GM12878 (cell line): ENCODE results near the gene C19orf33. TPM values are rescaled to one million over a fixed set of nuclear protein-coding genes. Genes with fewer than 3 reads are reported as not detected.

Experiments
- BHLHE40 ChIP-seq, 2 experiments: fragments of 450-650 bp in 1 of 2; IDR thresholded peaks; 2 replicates each; pipeline ENCODE4 v1.6.1; 2011 to 2017; ENCODE audit warnings: low read depth in 2 of 2, borderline replicate concordance in 1 of 2, improper control_type of control experiment in 1 of 2, low read length in 1 of 2, mild to moderate bottlenecking in 1 of 2
- CEBPZ ChIP-seq: fragments of 150-350 bp; IDR thresholded peaks from 2 replicates; pipeline ENCODE4 v1.6.1; 2016; ENCODE audit warnings: low read depth, low read length
- ELK1 ChIP-seq: IDR thresholded peaks from 2 replicates; pipeline ENCODE4 v1.6.1; 2012; ENCODE audit warnings: low read depth, low read length, improper control_type of control experiment
- FOXK2 ChIP-seq: fragments of 450-650 bp; IDR thresholded peaks from 2 replicates; pipeline ENCODE4 v1.6.1; 2017; ENCODE audit warnings: mild to moderate bottlenecking, moderate library complexity
- IRF4 ChIP-seq: IDR thresholded peaks from 2 replicates; pipeline ENCODE4 v1.6.1; 2011; ENCODE audit warnings: low read depth, low read length
- MYB ChIP-seq: fragments of 150-350 bp; IDR thresholded peaks from 2 replicates; pipeline ENCODE4 v1.6.1; 2014; ENCODE audit warnings: mild to moderate bottlenecking, low read depth, low read length, borderline replicate concordance
- MYC ChIP-seq: IDR thresholded peaks from 2 replicates; pipeline ENCODE4 v1.6.1; 2011; ENCODE audit warnings: mild to moderate bottlenecking, low read length, moderate library complexity, inconsistent platforms; ENCODE audit not compliant: insufficient read depth, insufficient replicate concordance, insufficient read length, severe bottlenecking
- NFXL1 ChIP-seq: fragments of 450-650 bp; IDR thresholded peaks from 2 replicates; pipeline ENCODE4 v1.6.1; 2017; ENCODE audit warnings: antibody characterized with exemption, mild to moderate bottlenecking, borderline replicate concordance
- NFYB ChIP-seq: IDR thresholded peaks from 2 replicates; pipeline ENCODE4 v1.6.1; 2011; ENCODE audit warnings: low read depth, mild to moderate bottlenecking, low read length, improper control_type of control experiment, moderate library complexity; ENCODE audit not compliant: insufficient read depth
- NKRF ChIP-seq: fragments of 450-650 bp; conservative IDR thresholded peaks from 2 replicates; pipeline ENCODE4 v1.6.1; 2017; ENCODE audit warnings: mild to moderate bottlenecking, moderate library complexity
- POLR2AphosphoS2 ChIP-seq: IDR thresholded peaks from 2 replicates; pipeline ENCODE4 v1.6.1; 2011; ENCODE audit warnings: low read depth, mild to moderate bottlenecking, low read length, improper control_type of control experiment, moderate library complexity
- RAD51 ChIP-seq: fragments of 450-650 bp; IDR thresholded peaks from 2 replicates; pipeline ENCODE4 v1.6.1; 2016; ENCODE audit warnings: moderate library complexity, mild to moderate bottlenecking, inconsistent platforms
- RB1 ChIP-seq: fragments of 450-650 bp; formaldehyde crosslinking; IDR thresholded peaks from 2 replicates; pipeline ENCODE4 v1.6.1; 2017; ENCODE audit warnings: mild to moderate bottlenecking, borderline replicate concordance
- RFX5 ChIP-seq: IDR thresholded peaks from 2 replicates; pipeline ENCODE4 v1.6.1; 2011; ENCODE audit warnings: low read depth, low read length, improper control_type of control experiment
- SP1 ChIP-seq: IDR thresholded peaks from one replicate; pipeline ENCODE4 v1.6.1; 2011; ENCODE audit warnings: low read depth, low read length
- TCF7 ChIP-seq: IDR thresholded peaks from 2 replicates; pipeline ENCODE4 v1.6.1; 2014; ENCODE audit warnings: antibody characterized with exemption, borderline replicate concordance
- USF1 ChIP-seq: IDR thresholded peaks from 2 replicates; pipeline ENCODE4 v1.6.1; 2011; ENCODE audit warnings: borderline replicate concordance, low read depth, mild to moderate bottlenecking, moderate library complexity, mixed read lengths, low read length; ENCODE audit not compliant: insufficient read depth; ENCODE audit errors: extremely low read length
- ZBTB33 ChIP-seq: fragments of 450-650 bp; IDR thresholded peaks from 2 replicates; pipeline ENCODE4 v1.6.1; 2017; ENCODE audit warnings: mild to moderate bottlenecking
- ZNF24 ChIP-seq: fragments of 450-650 bp; IDR thresholded peaks from 2 replicates; pipeline ENCODE4 v1.6.1; 2017; ENCODE audit warnings: antibody characterized with exemption, mild to moderate bottlenecking
- polyA plus RNA-seq, 11 experiments: library from polyadenylated mRNA; depleted of rRNA in 4 of 11; unstranded in 6 of 11; stranded (reverse) in 5 of 11; fragments of >200 nt; fragmentation: Nextera tagmentation in 4 of 11; fragmentation: Illumina TruSeq in 1 of 11; extraction: Ambion mirVana in 4 of 11; extraction: Trizol in 1 of 11; gene quantifications; 1 replicate in 1 of 11; 2 replicates in 10 of 11; pipeline versions ENCODE4 v1.2.1 to v1.2.3, GENCODE V29; 2011 to 2016; ENCODE audit warnings: inconsistent platforms in 2 of 11, missing spikeins in 2 of 11, low read depth in 1 of 11
- total RNA-seq, 4 experiments: library from RNA; depleted of rRNA in 3 of 4; stranded (reverse); fragments of >200 nt in 3 of 4; fragmentation: Illumina TruSeq in 1 of 4; extraction: Trizol in 1 of 4; gene quantifications; 2 replicates each; pipeline versions ENCODE4 v1.2.1 to v1.2.3, GENCODE V29; 2013 to 2021

C19orf33 gene
- total and polyA plus RNA-seq, 10 of the 15 experiments (the other 5 are each of a cell fraction or from before 2014, with no cell fraction given) = 0.28 to 0.45 TPM; not detected in 8

- no peak for TF ChIP-seq CEBPZ
- TF ChIP-seq RB1 = no peak
- no peak for TF ChIP-seq ELK1
- no peak for TF ChIP-seq RAD51
- TF ChIP-seq NFXL1 = no peak
- TF ChIP-seq NFYB = peak; percentile 76
- peak; percentile 16 to 83; a peak in 3 of 4 replicates for TF ChIP-seq BHLHE40 (IDR thresholded peaks at IDR 0.05; ENCODE audit: borderline replicate concordance in 1 of 2, low read depth in 2 of 2, low read length in 1 of 2)
- TF ChIP-seq TCF7 = no peak
- TF ChIP-seq SP1 = peak; percentile 49
- no peak for TF ChIP-seq USF1
- no peak for TF ChIP-seq MYB
- TF ChIP-seq NKRF = no peak
- TF ChIP-seq MYC = no peak
- no peak for TF ChIP-seq IRF4
- no peak for TF ChIP-seq FOXK2
- peak; percentile 56; the same call in 1 of the 2 replicates for TF ChIP-seq RFX5
- no peak for TF ChIP-seq ZBTB33
- no peak for TF ChIP-seq POLR2AphosphoS2
- no peak for TF ChIP-seq ZNF24
These were observed 11.8 kb downstream of the C19orf33 start, which contains the start of gene YIF1B (continued) for GRCh38 chr19:38315657-38316476.
